SW 1271 (cell line): ENCODE measurements around the gene NPAS3.

Experiments
- DNase-seq, 2 experiments: peaks; one replicate each; lab custom pipeline; 2025; lab: John Stamatoyannopoulos, UW

The NPAS3 gene

DNA sequence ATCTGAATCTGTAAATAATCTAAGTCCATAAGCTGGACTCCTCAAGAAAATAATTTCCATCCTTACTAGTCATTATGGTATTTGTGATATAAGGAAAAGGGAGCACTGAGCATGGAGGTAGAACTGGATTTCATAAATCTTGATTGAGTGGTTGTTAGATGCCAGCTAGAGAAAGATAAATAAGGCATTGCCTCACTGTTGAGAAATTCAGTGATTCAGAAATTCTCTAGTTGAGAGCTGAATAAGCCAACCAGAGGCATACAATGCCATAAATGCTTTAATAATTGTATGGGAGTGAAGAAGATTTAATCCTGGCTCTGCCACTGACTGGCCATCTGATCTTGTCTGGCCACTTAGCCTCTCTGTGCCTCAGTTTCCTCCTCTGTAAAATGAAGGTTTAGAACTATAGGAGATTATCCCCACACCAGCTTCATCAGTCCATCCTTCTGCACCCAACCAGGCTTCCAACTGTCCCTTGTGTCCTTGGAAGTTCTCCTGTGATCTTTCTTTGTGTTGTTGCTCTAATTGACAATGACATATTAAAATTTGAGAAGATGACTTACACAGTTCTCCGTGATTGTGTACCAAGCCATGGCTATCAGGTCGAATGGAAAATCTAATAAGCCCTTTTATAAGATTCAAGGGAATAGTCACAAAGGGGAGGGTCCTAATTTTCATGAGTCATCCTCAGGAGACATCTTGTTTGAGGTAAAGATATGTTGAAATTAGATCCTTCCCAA, 617.9 kb downstream of the NPAS3 start:
- DNase-seq = no peak

DNA sequence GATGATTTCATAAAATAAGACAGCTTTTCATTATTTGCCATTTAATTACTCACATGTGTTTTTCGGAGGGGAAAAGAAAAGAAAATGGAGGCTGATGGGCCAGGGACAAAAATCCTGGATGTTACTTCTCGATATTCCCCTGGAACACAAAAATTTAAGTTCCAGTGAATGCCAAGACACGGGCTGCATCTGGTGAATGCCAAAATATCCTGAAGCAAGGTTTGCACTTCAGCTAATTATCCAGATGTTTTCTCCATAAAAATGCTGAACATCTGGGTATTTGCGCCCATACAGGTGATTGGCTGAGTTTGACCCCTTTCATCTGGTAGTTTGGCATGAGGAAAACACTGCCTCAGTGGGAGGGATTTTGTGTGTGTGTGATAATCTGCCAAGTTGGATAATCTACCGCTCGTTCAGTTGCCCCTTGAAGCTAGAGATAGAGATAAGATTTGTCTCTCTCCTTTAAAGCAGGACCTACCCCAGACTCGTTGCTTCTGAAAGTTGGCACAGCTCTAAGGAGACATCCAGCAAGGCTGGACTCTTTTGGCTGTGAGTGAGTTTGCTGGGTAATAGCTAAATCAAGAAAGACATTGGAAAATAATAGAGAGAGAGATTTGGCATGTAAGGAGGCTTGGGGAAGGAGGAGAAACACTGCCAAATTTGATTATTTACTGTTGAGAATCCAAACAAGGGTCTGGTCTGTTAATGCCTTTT, 622.2 kb downstream of the NPAS3 start:
- DNase-seq = no peak

DNA sequence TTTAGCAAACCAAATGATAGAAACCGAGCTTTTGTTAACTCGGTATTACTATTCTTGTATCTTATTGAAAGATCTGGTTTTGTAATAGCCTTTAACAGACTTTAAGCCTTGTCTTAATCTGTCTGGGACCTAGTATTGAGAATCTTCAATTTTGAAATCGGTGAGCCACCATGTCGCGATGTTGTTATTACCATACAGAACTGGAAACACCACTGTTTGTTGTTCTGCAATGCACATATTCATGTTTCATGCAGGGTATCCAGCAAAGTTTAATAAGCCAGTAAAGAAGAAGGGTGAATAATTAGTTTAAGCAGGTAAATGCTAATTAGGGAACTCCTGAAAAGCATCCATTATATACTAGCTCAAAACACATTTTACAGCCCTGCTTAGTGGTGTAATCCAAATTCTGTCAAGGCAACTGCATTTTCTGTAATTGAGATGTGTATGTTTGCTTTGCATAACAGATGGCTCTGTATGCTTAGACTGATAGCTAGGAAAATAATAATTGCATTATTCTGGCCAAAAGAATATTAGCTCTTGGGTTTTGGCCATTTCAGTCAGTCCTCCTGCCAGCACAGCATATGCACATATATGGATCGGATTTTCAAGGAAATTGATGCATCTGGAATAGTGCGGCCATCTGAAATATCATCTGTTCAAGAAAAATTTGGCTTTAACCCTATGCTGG, 623.0 kb downstream of the NPAS3 start:
- no peak for DNase-seq

DNA sequence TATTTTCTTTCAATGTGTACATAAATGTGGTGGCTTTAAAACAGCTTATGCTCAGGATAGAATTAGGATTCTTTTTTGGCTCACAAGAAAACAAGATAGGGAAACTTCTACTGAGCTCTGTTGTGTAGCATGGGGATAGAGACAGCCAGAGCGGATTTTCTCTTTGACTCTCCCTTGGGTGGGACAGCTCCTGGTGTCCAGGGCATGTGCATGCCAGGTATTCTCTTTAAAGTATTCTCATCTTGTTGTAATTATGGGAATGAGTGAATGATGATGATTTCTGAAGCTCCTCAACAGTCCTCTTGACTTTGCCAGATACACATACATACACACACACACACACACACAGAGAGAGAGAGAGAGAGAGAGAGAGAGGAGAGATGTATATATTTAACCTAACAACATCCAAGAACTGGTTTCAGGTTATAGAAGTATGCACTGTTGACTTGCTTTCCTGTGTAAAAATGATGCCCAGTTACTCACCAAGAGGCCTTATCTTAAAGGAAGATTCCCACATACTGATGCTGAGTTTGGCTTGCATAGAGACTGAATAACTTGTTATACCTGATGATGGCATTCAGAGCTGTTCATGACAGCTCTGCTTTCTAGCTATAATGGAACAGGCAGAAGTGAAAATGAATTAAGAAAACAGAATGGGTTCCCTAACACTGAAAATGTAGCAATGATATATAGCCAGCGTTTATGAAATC, 624.7 kb downstream of the NPAS3 start:
- no peak for DNase-seq

DNA sequence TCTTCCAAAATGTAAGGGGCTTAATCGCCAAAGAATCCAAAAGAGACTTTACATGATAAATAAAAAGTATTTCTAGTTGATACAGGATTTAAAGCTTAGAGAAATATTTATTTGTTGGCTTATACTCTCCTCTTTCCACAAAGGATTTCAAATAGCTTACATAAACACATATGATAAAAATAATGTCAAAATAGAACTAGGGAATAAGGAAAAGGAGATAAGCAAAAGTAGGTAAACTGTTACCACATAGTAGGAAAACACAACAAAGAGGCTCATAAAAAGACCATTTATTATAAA, 625.2 kb downstream of the NPAS3 start:
- no peak for DNase-seq

DNA sequence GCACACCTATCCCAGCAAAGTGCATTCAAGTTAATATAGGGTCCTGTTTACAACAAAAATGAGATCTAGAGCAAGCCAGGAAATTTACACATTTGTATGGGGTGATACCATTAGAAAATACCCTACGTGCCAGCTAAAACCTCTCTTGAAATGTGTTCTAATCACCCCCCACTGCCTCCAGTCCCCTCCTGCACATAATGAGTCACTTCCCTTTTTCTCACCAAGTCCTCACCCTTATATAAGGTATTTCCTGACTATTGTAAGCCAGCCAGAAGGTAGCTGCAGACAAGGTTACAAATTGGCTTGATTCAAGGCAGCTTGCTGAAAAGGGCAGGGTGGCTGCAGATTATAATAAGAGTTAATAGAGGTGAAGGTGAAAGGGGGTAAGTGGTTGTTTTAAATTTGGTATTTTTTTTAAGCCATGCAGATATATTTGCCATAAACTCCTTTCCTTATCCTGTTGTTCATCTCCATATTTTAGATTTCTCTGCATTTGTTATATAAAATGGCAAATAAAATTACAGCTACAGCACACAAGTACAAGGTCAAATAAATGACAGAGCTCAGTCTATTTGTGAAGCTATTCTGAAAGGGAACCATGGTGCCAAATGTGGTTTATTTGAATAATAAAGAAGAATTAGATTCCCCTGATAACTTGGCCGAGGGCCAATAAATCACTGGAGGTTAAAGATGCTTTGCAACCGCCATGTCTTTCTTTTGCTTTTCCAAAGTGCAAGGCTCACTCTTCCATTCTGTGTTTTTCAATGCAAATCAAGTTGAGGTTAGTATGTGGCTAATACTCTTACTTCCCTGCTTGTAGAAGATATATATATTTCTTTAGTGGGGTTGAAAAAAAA, 626.3 kb downstream of the NPAS3 start:
- peak; percentile 63 to 84 for DNase-seq

DNA sequence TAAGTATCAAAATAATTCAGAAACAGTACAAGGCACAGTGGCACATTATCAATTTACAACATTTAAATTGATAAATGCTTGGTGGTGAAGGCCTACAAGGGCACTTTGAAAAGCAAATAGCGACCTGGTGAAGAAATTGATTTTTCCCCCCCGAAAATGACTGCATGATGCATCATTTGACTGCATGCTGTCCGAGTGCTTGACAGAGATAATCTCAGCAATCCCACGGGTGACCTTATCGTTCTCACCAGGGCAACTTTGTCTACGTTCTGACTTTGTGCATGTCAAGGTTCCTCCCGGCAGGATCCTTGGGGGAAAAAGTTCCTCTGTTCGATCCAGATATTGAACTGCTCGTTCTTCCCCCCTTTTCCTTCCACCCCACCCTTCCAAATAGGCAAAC, 627.4 kb downstream of the NPAS3 start:
- no peak for DNase-seq

DNA sequence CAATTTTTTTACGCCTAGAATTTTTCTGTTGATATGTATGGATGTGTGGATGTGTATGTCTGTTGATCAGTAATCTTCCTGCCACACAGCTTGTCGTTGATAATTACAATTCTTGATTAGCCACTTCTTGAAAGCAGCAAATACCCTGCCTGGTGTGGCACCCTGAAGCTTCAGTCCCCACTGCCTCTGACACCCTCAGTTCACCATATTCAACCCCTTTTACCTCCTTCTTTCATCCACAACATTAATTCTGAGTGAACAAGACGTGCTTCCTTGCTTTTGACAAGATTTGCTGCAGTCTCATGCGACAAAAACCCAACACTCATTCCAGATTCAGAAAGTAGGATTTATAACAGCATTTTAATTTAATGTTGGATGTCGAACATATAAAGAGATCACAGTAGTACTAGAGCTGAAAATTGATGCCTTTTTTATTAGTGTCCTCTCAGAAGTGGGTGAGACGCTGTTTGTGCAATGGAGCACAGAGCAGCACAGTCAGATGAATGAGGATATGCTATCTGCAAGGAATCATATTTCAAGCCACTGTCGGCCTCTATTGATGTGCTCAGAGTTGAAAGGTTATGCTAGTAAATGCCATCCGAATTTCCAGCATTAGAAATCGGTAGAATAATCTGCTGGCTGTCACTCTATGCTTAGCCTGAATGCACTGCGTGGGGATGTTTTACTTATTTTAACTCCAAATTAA, 628.5 kb downstream of the NPAS3 start:
- no peak for DNase-seq

DNA sequence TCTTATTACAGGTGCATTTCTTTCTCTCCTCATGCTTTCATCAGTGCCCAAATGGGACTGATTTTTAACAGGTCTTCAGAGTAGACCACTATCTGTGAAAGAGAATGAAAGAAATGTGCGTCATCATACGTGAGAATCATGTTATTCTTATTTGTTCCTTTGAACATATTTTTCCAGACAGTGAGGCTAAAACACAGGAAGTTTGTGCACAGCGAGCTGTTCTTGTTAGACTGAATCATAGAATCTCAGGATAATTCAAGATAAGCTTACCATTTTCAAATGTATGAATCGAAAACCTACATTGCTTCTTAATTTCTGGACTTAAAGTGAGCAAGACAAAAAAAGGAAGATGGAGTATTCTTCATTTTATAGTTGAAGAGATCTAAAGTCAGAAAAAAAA, 629.1 kb downstream of the NPAS3 start:
- DNase-seq = no peak

DNA sequence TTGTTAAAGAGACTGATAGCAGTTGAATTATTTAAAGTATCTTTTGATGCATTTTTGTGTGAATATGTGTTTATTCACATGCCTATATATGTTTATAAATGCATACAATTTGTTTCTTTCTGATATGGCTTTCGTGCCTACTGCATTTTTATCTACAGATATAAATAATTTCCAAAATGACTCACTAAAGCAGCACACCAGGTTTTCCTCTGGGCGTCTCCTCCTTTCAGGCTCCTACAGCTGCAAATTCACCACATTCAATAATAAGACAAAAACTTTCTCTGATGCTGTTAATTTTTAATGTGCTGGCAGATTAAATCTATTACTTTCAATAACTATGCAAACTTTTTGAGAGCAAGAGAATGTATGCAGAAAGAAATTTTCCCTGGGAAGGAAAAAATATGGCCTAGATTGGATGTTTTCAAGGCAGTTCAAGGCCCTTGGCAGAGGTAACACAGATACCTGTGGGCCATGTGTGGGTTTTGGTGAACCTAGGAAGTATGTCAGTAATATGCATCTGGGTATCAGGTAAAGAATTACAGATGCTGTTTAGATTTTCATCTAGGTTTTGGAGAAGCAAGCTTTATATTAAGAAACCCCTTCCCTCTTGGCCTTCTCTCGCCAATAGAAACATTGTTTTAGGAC, 630.4 kb downstream of the NPAS3 start:
- no peak for DNase-seq

DNA sequence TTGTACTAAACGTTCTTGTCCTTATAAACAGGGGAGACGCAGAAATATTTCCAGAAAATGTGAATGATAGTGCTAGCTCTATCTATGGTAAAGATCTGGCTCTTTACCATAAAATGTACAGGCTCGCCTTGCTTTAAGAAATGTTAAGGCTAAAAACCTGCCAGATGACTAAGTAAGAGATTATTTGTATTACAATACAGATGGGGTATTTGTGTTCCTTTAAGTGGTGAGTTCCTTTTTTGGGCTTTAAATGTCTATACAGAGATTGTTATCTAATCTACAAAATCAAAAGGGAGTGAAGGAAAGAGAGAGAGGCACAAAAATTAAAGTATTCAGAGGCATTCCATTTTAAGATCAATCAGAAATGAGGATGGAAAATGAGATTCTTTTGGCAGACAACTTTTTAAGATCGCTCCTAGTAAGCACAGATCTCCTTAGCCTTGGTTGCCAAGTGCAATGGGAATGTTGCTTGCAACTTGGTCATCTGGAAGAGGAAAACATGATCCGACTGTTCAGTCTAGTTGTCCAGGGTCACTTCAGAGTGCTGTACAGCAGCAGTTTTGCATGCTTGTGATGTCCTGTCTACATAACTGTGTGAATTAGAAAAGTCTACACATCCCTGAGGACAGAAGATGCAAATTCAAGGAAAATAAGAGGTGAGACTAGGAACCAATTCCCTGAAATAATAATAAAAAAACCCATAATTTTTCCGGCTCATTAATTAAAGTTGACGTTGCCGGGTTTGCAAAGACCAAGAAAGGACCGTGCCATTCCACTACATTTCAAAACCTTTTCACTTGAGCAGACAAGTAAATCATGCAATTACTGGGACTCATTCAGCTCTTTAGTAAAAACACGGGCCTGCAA, 631.4 kb downstream of the NPAS3 start:
- DNase-seq = no peak

DNA sequence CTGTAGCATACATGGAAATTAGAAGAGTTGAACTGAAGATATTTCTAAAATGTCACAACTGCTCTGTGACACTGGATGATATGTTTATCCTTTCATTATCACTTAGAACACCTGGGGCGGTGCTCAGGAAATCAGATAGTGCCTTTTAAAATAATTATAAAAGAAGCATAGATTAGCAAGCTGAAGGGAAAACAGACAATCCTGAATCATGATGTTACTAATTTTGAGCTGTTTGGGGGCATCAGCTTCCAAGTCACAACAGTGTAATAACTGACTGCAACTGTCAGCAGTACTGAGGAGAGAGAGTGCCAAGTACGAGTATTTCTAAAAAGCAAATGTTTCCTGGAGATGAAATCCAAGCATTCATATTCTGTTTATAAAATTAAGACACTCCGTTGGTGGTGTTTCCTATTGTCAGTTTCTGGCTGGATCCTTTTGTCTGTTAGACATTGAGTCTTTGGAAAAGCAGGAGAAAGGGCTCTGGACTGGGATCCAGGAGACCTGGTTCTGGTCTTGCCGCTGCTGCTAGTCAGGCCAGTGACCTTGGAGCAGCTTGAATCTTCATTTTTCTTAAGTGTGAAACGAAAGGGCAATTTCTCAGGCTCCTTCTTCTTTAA, 632.1 kb downstream of the NPAS3 start:
- no peak for DNase-seq

DNA sequence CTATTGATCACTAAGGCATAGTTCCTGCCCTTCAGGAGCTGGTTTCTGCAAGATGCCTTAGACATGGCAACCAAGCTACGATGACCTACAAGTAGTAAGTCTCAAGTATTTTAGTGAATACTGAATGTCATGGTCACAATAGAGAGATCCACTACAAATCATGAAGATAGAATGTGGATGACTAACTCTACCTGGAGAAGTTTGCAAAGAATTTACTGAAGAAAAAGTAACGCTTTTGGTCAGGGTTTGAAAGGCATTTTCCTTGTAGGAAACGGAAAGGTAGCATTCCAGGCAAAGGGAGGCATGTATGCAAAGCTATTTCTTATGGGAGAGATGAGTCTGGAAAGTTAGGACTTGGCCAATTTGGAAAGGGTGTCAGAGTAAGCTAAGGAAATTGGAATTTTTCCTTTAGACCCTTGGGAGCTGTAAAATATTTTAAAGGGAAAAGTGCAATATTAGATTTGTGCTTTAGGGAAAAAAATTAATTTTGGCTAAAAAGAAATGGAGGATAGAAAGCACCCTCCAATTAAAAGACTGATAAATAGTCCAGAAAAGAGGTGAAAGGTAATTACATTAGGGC, 634.7 kb downstream of the NPAS3 start:
- no peak for DNase-seq

DNA sequence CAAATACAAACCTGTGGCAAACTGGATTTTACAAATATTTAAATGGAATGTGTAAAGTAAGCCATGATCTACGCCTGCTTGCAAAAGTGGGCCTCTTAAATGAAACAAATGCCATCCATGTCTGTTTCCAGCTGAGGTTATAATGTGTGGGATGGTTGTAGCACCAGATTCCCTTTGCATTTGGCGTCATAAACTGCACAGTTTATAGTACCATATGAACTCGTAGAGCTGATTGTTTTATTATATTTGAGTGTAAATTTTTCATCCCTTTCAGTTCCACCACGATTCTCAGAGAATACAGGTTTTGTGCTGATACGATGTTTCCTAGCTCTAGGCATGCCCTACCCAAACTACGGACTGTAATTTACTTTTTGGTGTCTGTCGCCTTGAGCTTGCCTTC, 637.3 kb downstream of the NPAS3 start:
- no peak for DNase-seq

DNA sequence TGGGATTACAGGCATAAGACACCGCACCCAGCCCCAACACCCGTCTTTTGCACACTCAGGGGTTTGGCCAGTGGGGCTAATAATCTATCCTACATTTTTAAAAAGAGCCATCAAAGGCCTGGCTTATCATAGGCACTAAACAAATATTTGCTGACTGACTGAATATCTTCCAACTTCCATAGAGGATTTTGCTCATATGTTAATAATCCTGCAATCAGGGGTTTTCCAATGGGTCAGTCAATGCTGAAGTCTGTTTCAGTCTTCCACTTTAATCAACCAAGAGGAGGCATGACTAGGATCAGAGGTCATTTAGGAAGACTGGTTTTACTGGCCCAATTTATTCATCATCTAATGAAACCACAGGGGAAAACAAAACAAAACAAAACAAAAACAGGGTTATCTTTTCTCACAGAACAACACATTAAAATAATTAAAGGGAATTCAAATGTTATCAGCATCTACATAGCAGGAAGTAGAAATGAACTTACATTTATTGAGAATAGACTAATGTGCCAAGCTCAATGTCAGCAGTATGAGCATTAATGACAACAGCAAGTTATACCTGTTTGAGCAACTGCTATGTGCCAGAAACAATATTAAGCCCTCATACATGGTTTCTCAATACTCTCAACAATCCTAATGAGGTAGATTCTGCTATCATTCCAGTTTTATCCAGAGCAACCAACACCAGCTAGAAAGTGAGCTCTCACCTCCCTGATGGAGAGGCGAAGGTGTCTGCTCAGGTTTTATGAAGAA, 640.0 kb downstream of the NPAS3 start:
- DNase-seq = no peak

DNA sequence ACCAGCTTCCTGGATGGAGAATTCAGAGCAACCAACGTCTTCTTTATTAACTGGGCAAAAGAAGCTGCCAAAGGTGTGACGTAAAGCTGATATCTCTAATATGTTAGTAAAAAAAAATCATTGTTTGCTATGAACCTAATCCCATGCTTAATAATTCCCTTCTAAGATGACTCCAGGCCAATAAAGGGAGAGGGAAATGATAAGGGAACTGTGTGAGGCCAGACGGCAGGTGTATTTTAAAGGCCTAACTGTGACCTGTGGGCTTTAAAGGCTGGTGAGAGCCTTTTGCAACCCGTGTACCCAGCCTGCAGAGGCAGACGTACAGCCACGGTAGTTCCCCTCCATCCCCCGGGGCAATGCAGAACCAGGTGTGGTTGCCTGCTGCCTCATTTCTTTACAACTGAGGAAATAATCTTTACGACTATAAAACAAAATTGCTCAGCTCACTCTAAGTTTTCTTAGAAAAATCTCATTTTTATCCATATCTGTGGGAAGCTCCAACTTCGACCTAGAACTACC, 641.6 kb downstream of the NPAS3 start:
- no peak for DNase-seq

DNA sequence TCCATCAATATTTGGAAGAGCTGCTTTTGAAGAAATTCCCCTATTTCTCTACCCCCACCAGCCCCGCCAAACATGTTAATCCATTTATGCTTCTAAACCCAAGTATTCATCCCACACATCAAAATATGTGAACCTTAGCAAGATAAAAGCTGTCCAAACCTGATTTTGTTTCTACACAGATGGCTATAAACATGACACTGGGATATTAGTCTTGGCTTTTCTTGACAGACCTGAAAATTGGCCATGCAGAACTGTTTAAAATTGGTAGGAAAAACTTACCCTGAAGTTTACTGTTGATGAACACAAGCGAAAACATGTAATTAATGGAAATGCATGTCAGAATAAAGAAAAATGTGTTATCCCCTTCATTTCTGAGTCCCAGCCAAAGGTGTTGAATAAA, 642.2 kb downstream of the NPAS3 start:
- no peak for DNase-seq

DNA sequence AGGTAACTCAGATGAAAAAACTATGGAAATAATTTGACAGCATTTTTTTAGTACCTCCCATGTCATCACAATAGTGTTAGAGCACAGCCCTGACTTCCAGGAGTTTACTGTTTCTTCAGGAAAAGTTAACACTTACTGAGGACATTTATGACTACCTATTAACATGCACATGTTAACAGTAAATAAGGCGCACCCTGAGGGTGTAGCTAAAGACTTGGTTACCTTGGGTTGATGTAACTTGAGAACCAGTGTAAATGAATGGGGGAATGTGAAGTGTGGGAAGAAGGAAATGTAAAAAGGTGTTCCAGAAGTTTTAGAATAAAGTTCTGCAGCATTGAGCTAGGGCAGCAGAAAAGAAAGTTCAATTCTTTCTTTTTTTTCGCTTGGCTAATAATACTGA, 646.0 kb downstream of the NPAS3 start:
- no peak for DNase-seq
